AG09309 (cell line): Measurements from ENCODE around the gene PLEK2.
"Not testable (repeated sequence)": the region's sequence is repeated elsewhere in the genome, so short reads cannot be mapped to it uniquely, and the experiment has no call there.

Source experiments
- DNase-seq: peaks from one replicate; pipeline ENCODE4 v3.0.0-alpha.2; 2010; ENCODE audit warnings: low read depth
- H3K4me3 ChIP-seq: 2 replicates; pipeline ENCODE4 v1.5.1; 2011; ENCODE audit warnings: mild to moderate bottlenecking, low read depth, low read length, moderate library complexity; ENCODE audit not compliant: control insufficient read depth
- CTCF ChIP-seq: IDR thresholded peaks from 2 replicates; pipeline ENCODE4 v1.5.1; 2011; ENCODE audit warnings: mild to moderate bottlenecking, low read depth, low read length, inconsistent platforms; ENCODE audit not compliant: insufficient read depth, control insufficient read depth; ENCODE audit errors: missing control alignments

The PLEK2 gene

GRCh38 chr14:67416085-67416484 lies 4.1 kb upstream of the PLEK2 start:
- no peak for TF ChIP-seq CTCF
- H3K4me3 ChIP-seq, result no peak overlapping the region
- no peak for DNase-seq

- DNase-seq, H3K4me3 ChIP-seq: not testable (repeated sequence)
Measured at GRCh38 chr14:67415610-67416009, 3.6 kb upstream of the PLEK2 start.

- DNase-seq, result peak; percentile 20
Measured at GRCh38 chr14:67413806-67414769, 2.1 kb upstream of the PLEK2 start.

GRCh38 chr14:67411370-67411769 lies 595 bp downstream of the PLEK2 start:
- H3K4me3 ChIP-seq, result peak overlapping the region; percentile 46
- no peak for TF ChIP-seq CTCF
- DNase-seq, result no peak

More at GRCh38 chr14:67413806-67414769, 2.1 kb upstream of the PLEK2 start:
- H3K4me3 ChIP-seq, result peak overlapping the region; percentile 5; the same call in 1 of the 2 replicates
- no peak for TF ChIP-seq CTCF

GRCh38 chr14:67410313-67410712 lies 1.7 kb downstream of the PLEK2 start:
- no peak for DNase-seq
- TF ChIP-seq CTCF, result no peak
- no peak overlapping the region for H3K4me3 ChIP-seq

- no peak for DNase-seq
- TF ChIP-seq CTCF, result no peak
Measured at GRCh38 chr14:67409461-67409860, 2.5 kb downstream of the PLEK2 start.

GRCh38 chr14:67408122-67408801 lies 3.7 kb downstream of the PLEK2 start:
- DNase-seq, H3K4me3 ChIP-seq: not testable (repeated sequence)

More at GRCh38 chr14:67409461-67409860, 2.5 kb downstream of the PLEK2 start:
- no peak overlapping the region for H3K4me3 ChIP-seq
